ENCODE results near the gene ARHGEF17. TPM values are rescaled to one million over a fixed set of nuclear protein-coding genes. Genes with fewer than 3 reads are reported as not detected.

Gene ARHGEF17
- total RNA-seq, 1 donor from 2014 or later: 19.3 TPM

DNA sequence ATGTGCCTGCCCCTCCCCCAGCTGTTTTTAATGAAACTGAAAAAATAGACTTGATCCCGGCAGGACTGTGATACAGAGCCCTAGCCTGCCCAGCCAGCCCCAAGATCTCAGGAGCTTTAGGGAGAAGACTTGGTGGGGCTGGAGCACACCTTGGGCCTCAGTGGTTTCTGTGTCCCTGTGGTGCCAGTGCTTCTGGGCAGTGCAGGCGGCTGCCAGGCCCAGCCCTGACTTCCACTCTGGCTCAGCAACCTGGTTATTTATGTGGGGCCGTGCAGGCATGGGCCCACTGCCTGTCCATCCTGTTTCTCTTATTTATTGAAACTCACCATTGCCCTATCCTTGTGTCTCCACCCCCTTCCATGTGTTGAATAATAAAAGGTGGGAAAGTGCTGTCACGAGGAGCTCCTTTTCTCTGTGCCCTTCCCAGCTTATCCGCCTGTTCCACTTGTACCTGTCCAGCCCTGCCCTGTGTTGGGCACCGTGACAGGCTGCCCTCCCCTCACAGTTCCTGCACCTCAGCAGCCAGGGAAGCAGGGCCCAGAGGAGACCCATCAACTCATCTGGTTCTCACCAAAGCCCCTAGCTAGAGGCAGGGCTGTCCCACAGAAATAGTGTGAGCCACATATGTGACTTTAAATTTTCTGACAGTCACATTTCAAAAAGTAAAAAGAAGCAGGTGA lies 88.3 kb downstream of the ARHGEF17 start:
- Histone ChIP-seq H3K27ac (ENCODE audit: low read depth, low read length) (no peak overlapping the region), H3K4me3 (ENCODE audit: low read length in 3 of 3) (no peak overlapping the region), H3K9me3 (ENCODE audit: control insufficient read depth in 3 of 3, low read length in 3 of 3) (no peaks in the 10 kb centered on the region), H3K36me3 (ENCODE audit: control insufficient read depth in 3 of 3, insufficient read depth in 3 of 3, low read length in 3 of 3) (peaks cover 0 to 13% (median 4%) of the 10 kb centered on the region in 3 donors), H3K4me1 (ENCODE audit: control insufficient read depth in 3 of 3, insufficient read depth in 3 of 3, low read length in 3 of 3) (peaks cover 20 to 52% (median 44%) of the 10 kb centered on the region in 3 donors), H3K27me3 (ENCODE audit: control insufficient read depth in 3 of 3, insufficient read depth in 3 of 3, low read length in 3 of 3) (no peaks in the 10 kb centered on the region), H3K9ac (ENCODE audit: low read depth in 1 of 3, low read length in 3 of 3) (peak overlapping the region in 2 of 3 donors; percentile 6 to 45)

GRCh38 chr11:73396985-73397384 lies 88.9 kb downstream of the ARHGEF17 start:
- Histone ChIP-seq H3K9ac (ENCODE audit: low read depth in 1 of 3, low read length in 3 of 3) (peak overlapping the region in 1 of 3 donors; percentile 33), H3K9me3 (ENCODE audit: control insufficient read depth in 3 of 3, low read length in 3 of 3) (no peaks in the 10 kb centered on the region), H3K4me3 (ENCODE audit: low read length in 3 of 3) (no peak overlapping the region), H3K27me3 (ENCODE audit: control insufficient read depth in 3 of 3, insufficient read depth in 3 of 3, low read length in 3 of 3) (no peaks in the 10 kb centered on the region), H3K27ac (ENCODE audit: low read depth, low read length) (no peak overlapping the region), H3K4me1 (ENCODE audit: control insufficient read depth in 3 of 3, insufficient read depth in 3 of 3, low read length in 3 of 3) (peaks cover 20 to 52% (median 44%) of the 10 kb centered on the region in 3 donors), H3K36me3 (ENCODE audit: control insufficient read depth in 3 of 3, insufficient read depth in 3 of 3, low read length in 3 of 3) (peaks cover 3 to 13% (median 4%) of the 10 kb centered on the region in 3 donors)

- H3K4me3 ChIP-seq (ENCODE audit: low read length in 3 of 3): no peak overlapping the region
- peaks cover 20 to 50% (median 41%) of the 10 kb centered on the region in 3 donors for H3K4me1 ChIP-seq (ENCODE audit: control insufficient read depth in 3 of 3, insufficient read depth in 3 of 3, low read length in 3 of 3)
- no peak overlapping the region for H3K27ac ChIP-seq (ENCODE audit: low read depth, low read length)
- H3K36me3 ChIP-seq (ENCODE audit: control insufficient read depth in 3 of 3, insufficient read depth in 3 of 3, low read length in 3 of 3): peaks cover 4 to 15% (median 5%) of the 10 kb centered on the region in 3 donors
- H3K9me3 ChIP-seq (ENCODE audit: control insufficient read depth in 3 of 3, low read length in 3 of 3): no peaks in the 10 kb centered on the region
- peak overlapping the region in 1 of 3 donors; percentile 33 for H3K9ac ChIP-seq (ENCODE audit: low read depth in 1 of 3, low read length in 3 of 3)
- H3K27me3 ChIP-seq (ENCODE audit: control insufficient read depth in 3 of 3, insufficient read depth in 3 of 3, low read length in 3 of 3): no peaks in the 10 kb centered on the region
Measured at GRCh38 chr11:73397468-73398131, 89.5 kb downstream of the ARHGEF17 start.

GRCh38 chr11:73398132-73398526 lies 90.1 kb downstream of the ARHGEF17 start:
- Histone ChIP-seq H3K27ac (ENCODE audit: low read depth, low read length) (no peak overlapping the region), H3K4me3 (ENCODE audit: low read length in 3 of 3) (no peak overlapping the region), H3K4me1 (ENCODE audit: control insufficient read depth in 3 of 3, insufficient read depth in 3 of 3, low read length in 3 of 3) (peaks cover 20 to 45% (median 36%) of the 10 kb centered on the region in 3 donors), H3K9ac (ENCODE audit: low read depth in 1 of 3, low read length in 3 of 3) (no peak overlapping the region), H3K27me3 (ENCODE audit: control insufficient read depth in 3 of 3, insufficient read depth in 3 of 3, low read length in 3 of 3) (no peaks in the 10 kb centered on the region), H3K36me3 (ENCODE audit: control insufficient read depth in 3 of 3, insufficient read depth in 3 of 3, low read length in 3 of 3) (peaks cover 4 to 13% (median 7%) of the 10 kb centered on the region in 3 donors), H3K9me3 (ENCODE audit: control insufficient read depth in 3 of 3, low read length in 3 of 3) (no peaks in the 10 kb centered on the region)

DNA sequence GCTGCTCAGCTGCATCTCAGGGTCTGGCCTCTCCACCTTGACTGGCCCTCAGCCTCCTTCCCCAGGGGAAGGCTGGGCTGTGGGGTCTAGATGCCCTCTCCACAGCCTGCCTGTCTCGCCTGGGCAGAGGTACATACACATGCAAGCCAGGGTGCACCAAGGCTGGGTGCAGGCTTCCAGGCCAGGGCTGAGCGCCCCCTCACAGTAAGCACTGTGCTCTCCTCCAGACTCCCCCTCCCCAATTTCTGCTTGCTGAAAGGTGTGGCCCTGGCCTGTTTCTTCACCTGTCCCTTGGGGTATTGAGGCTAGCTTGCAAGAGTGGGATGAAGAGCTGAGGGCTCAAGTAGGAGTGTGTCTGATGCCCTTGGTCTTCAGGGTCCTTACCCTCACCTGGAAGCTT lies 90.6 kb downstream of the ARHGEF17 start:
- no peak overlapping the region for H3K4me3 ChIP-seq (ENCODE audit: low read length in 3 of 3)
- peaks cover 16 to 40% (median 32%) of the 10 kb centered on the region in 3 donors for H3K4me1 ChIP-seq (ENCODE audit: control insufficient read depth in 3 of 3, insufficient read depth in 3 of 3, low read length in 3 of 3)
- H3K27me3 ChIP-seq (ENCODE audit: control insufficient read depth in 3 of 3, insufficient read depth in 3 of 3, low read length in 3 of 3): no peaks in the 10 kb centered on the region
- no peak overlapping the region for H3K27ac ChIP-seq (ENCODE audit: low read depth, low read length)
- H3K9me3 ChIP-seq (ENCODE audit: control insufficient read depth in 3 of 3, low read length in 3 of 3): no peaks in the 10 kb centered on the region
- peaks cover 4 to 11% (median 7%) of the 10 kb centered on the region in 3 donors for H3K36me3 ChIP-seq (ENCODE audit: control insufficient read depth in 3 of 3, insufficient read depth in 3 of 3, low read length in 3 of 3)
- H3K9ac ChIP-seq (ENCODE audit: low read depth in 1 of 3, low read length in 3 of 3): no peak overlapping the region

- no peak overlapping the region for H3K4me3 ChIP-seq (ENCODE audit: low read length in 3 of 3)
- H3K27ac ChIP-seq (ENCODE audit: low read depth, low read length): no peak overlapping the region
- no peaks in the 10 kb centered on the region for H3K9me3 ChIP-seq (ENCODE audit: control insufficient read depth in 3 of 3, low read length in 3 of 3)
- H3K36me3 ChIP-seq (ENCODE audit: control insufficient read depth in 3 of 3, insufficient read depth in 3 of 3, low read length in 3 of 3): peaks cover 4 to 10% (median 7%) of the 10 kb centered on the region in 3 donors
- no peaks in the 10 kb centered on the region for H3K27me3 ChIP-seq (ENCODE audit: control insufficient read depth in 3 of 3, insufficient read depth in 3 of 3, low read length in 3 of 3)
- peaks cover 16 to 39% (median 33%) of the 10 kb centered on the region in 3 donors for H3K4me1 ChIP-seq (ENCODE audit: control insufficient read depth in 3 of 3, insufficient read depth in 3 of 3, low read length in 3 of 3)
- H3K9ac ChIP-seq (ENCODE audit: low read depth in 1 of 3, low read length in 3 of 3): no peak overlapping the region
Measured at GRCh38 chr11:73399159-73399590, 91.1 kb downstream of the ARHGEF17 start.

GRCh38 chr11:73399636-73400035 lies 91.6 kb downstream of the ARHGEF17 start:
- Histone ChIP-seq H3K27me3 (ENCODE audit: control insufficient read depth in 3 of 3, insufficient read depth in 3 of 3, low read length in 3 of 3) (no peaks in the 10 kb centered on the region), H3K4me1 (ENCODE audit: control insufficient read depth in 3 of 3, insufficient read depth in 3 of 3, low read length in 3 of 3) (peaks cover 16 to 39% (median 33%) of the 10 kb centered on the region in 3 donors), H3K27ac (ENCODE audit: low read depth, low read length) (no peak overlapping the region), H3K9ac (ENCODE audit: low read depth in 1 of 3, low read length in 3 of 3) (no peak overlapping the region), H3K36me3 (ENCODE audit: control insufficient read depth in 3 of 3, insufficient read depth in 3 of 3, low read length in 3 of 3) (peaks cover 4 to 7% (median 6%) of the 10 kb centered on the region in 3 donors), H3K9me3 (ENCODE audit: control insufficient read depth in 3 of 3, low read length in 3 of 3) (no peaks in the 10 kb centered on the region), H3K4me3 (ENCODE audit: low read length in 3 of 3) (no peak overlapping the region)

DNA sequence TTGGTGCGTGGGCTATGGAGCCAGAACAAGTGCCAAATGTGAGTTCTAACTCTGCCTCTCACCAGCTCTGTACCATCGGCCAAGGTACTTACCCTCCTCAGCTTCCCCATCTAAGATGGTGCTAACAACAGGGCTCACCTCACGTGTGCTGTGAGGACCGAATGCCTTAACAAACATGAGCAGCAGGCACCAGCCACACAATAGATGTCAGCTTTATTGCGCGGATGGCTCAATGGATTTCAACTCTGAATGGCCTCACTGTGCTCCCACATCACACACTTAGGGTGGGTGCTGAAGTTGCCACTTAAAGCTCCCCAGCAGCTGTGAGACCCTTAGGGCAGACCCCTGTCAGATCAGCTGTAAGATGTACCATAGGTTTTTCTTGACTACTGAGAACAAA lies 92.2 kb downstream of the ARHGEF17 start:
- H3K27ac ChIP-seq (ENCODE audit: low read depth, low read length): no peak overlapping the region
- H3K36me3 ChIP-seq (ENCODE audit: control insufficient read depth in 3 of 3, insufficient read depth in 3 of 3, low read length in 3 of 3): peaks cover 3 to 8% (median 5%) of the 10 kb centered on the region in 3 donors
- H3K4me3 ChIP-seq (ENCODE audit: low read length in 3 of 3): no peak overlapping the region
- H3K27me3 ChIP-seq (ENCODE audit: control insufficient read depth in 3 of 3, insufficient read depth in 3 of 3, low read length in 3 of 3): no peaks in the 10 kb centered on the region
- no peak overlapping the region for H3K9ac ChIP-seq (ENCODE audit: low read depth in 1 of 3, low read length in 3 of 3)
- no peaks in the 10 kb centered on the region for H3K9me3 ChIP-seq (ENCODE audit: control insufficient read depth in 3 of 3, low read length in 3 of 3)
- H3K4me1 ChIP-seq (ENCODE audit: control insufficient read depth in 3 of 3, insufficient read depth in 3 of 3, low read length in 3 of 3): peaks cover 16 to 39% (median 34%) of the 10 kb centered on the region in 3 donors

GRCh38 chr11:73401217-73401923 lies 93.3 kb downstream of the ARHGEF17 start:
- H3K9me3 ChIP-seq (ENCODE audit: control insufficient read depth in 3 of 3, low read length in 3 of 3): no peaks in the 10 kb centered on the region
- H3K27me3 ChIP-seq (ENCODE audit: control insufficient read depth in 3 of 3, insufficient read depth in 3 of 3, low read length in 3 of 3): no peaks in the 10 kb centered on the region
- no peak overlapping the region for H3K4me3 ChIP-seq (ENCODE audit: low read length in 3 of 3)
- peaks cover 16 to 30% (median 29%) of the 10 kb centered on the region in 3 donors for H3K4me1 ChIP-seq (ENCODE audit: control insufficient read depth in 3 of 3, insufficient read depth in 3 of 3, low read length in 3 of 3)
- H3K9ac ChIP-seq (ENCODE audit: low read depth in 1 of 3, low read length in 3 of 3): no peak overlapping the region
- no peak overlapping the region for H3K27ac ChIP-seq (ENCODE audit: low read depth, low read length)
- H3K36me3 ChIP-seq (ENCODE audit: control insufficient read depth in 3 of 3, insufficient read depth in 3 of 3, low read length in 3 of 3): peaks cover 2 to 16% (median 10%) of the 10 kb centered on the region in 3 donors

All from skeletal muscle tissue (tissue), 4 donors.